Osteoblast (primary cell): ENCODE measurements around the gene PLBD2. TPM values are rescaled to one million over a fixed set of nuclear protein-coding genes. Genes with fewer than 3 reads are reported as not detected.

Experiments used
- DNase-seq: peaks from one replicate; pipeline ENCODE4 v3.0.0; 2011; ENCODE audit warnings: low spot score, mixed read lengths; ENCODE audit not compliant: insufficient read length; ENCODE audit errors: missing footprints
- H2AFZ ChIP-seq: 2 replicates; pipeline ENCODE4 v1.6.0; 2011; ENCODE audit warnings: mild to moderate bottlenecking, low read length
- H3K27ac ChIP-seq: 2 replicates; pipeline ENCODE4 v1.5.1; 2011; ENCODE audit warnings: mild to moderate bottlenecking, low read depth, low read length, moderate library complexity
- H3K27me3 ChIP-seq: 2 replicates; pipeline ENCODE4 v1.6.0; 2012; ENCODE audit warnings: mild to moderate bottlenecking, control low read depth, inconsistent platforms, low read length, moderate library complexity; ENCODE audit not compliant: insufficient read depth
- H3K36me3 ChIP-seq: 2 replicates; pipeline ENCODE4 v1.5.1; 2011; ENCODE audit warnings: mild to moderate bottlenecking, low read length, control low read depth, moderate library complexity; ENCODE audit not compliant: insufficient read depth
- H3K4me1 ChIP-seq: 2 replicates; pipeline ENCODE4 v1.5.1; 2011; ENCODE audit warnings: mild to moderate bottlenecking, low read length, control low read depth, moderate library complexity; ENCODE audit not compliant: insufficient read depth
- H3K4me2 ChIP-seq: 2 replicates; pipeline ENCODE4 v1.6.0; 2011; ENCODE audit warnings: mild to moderate bottlenecking, low read length; ENCODE audit not compliant: insufficient read depth
- H3K4me3 ChIP-seq: fragments of 200-600 bp; sonication (generic); 3 replicates; pipeline ENCODE4 v1.5.1; 2012; ENCODE audit warnings: mild to moderate bottlenecking, low read length, inconsistent platforms; ENCODE audit not compliant: insufficient read depth
- H3K79me2 ChIP-seq: 2 replicates; pipeline ENCODE4 v1.6.0; 2012; ENCODE audit warnings: mild to moderate bottlenecking, low read length, control low read depth, inconsistent platforms; ENCODE audit not compliant: insufficient read depth
- H3K9me3 ChIP-seq: 2 replicates; pipeline ENCODE4 v1.5.1; 2011; ENCODE audit warnings: low read depth, low read length, control low read depth
- H4K20me1 ChIP-seq: 2 replicates; pipeline ENCODE4 v1.6.0; 2012; ENCODE audit warnings: mild to moderate bottlenecking, low read length, control low read depth; ENCODE audit not compliant: insufficient read depth
- CTCF ChIP-seq: IDR thresholded peaks from 2 replicates; pipeline ENCODE4 v1.5.1; 2011; ENCODE audit warnings: mild to moderate bottlenecking, low read depth, low read length, moderate library complexity; ENCODE audit errors: extremely low read depth
- total RNA-seq: library from RNA; depleted of rRNA; stranded (reverse); fragments of >200 nt; gene quantifications from 2 replicates; pipeline ENCODE4 v1.2.3, GENCODE V29; 2012

Gene PLBD2
- total RNA-seq, 1 donor, result 69.1 TPM

- H4K20me1 ChIP-seq, result peaks cover 8% of the 10 kb centered on the region
- no peaks in the 10 kb centered on the region for H3K4me1 ChIP-seq
- no peaks in the 10 kb centered on the region for H3K9me3 ChIP-seq
- no peaks in the 10 kb centered on the region for H3K79me2 ChIP-seq
- no peak overlapping the region for H3K27ac ChIP-seq
- no peaks in the 10 kb centered on the region for H3K27me3 ChIP-seq
- no peak overlapping the region for H2AFZ ChIP-seq
- no peak for TF ChIP-seq CTCF
- H3K36me3 ChIP-seq, result no peaks in the 10 kb centered on the region
- no peak overlapping the region for H3K4me2 ChIP-seq
- no peak overlapping the region for H3K4me3 ChIP-seq
- DNase-seq, result no peak
Observed at GRCh38 chr12:113428482-113428881, 70.1 kb downstream of the PLBD2 start.

- no peaks in the 10 kb centered on the region for H3K36me3 ChIP-seq
- H3K79me2 ChIP-seq, result no peaks in the 10 kb centered on the region
- no peak overlapping the region for H3K27ac ChIP-seq
- no peaks in the 10 kb centered on the region for H3K27me3 ChIP-seq
- H3K4me3 ChIP-seq, result no peak overlapping the region
- no peak for DNase-seq
- H4K20me1 ChIP-seq, result no peaks in the 10 kb centered on the region
- no peak overlapping the region for H2AFZ ChIP-seq
- H3K4me1 ChIP-seq, result no peaks in the 10 kb centered on the region
- H3K4me2 ChIP-seq, result no peak overlapping the region
- H3K9me3 ChIP-seq, result no peaks in the 10 kb centered on the region
- TF ChIP-seq CTCF, result no peak
Observed at GRCh38 chr12:113432986-113433385, 74.6 kb downstream of the PLBD2 start.

GRCh38 chr12:113435367-113435766, 77.0 kb downstream of the PLBD2 start:
- Histone ChIP-seq H3K4me1 (no peaks in the 10 kb centered on the region), H3K4me2 (no peak overlapping the region)
- no peak for DNase-seq

GRCh38 chr12:113436586-113436985, 78.2 kb downstream of the PLBD2 start:
- no peaks in the 10 kb centered on the region for H3K36me3 ChIP-seq
- H3K27me3 ChIP-seq, result no peaks in the 10 kb centered on the region
- no peaks in the 10 kb centered on the region for H3K4me1 ChIP-seq
- DNase-seq, result no peak
- H3K4me2 ChIP-seq, result no peak overlapping the region
- no peak overlapping the region for H2AFZ ChIP-seq
- H3K79me2 ChIP-seq, result no peaks in the 10 kb centered on the region
- no peaks in the 10 kb centered on the region for H4K20me1 ChIP-seq
- TF ChIP-seq CTCF, result no peak
- no peaks in the 10 kb centered on the region for H3K9me3 ChIP-seq
- H3K27ac ChIP-seq, result no peak overlapping the region
- H3K4me3 ChIP-seq, result no peak overlapping the region

More at GRCh38 chr12:113435367-113435766, 77.0 kb downstream of the PLBD2 start:
- Histone ChIP-seq H3K36me3 (no peaks in the 10 kb centered on the region), H2AFZ (no peak overlapping the region), H4K20me1 (no peaks in the 10 kb centered on the region), H3K9me3 (no peaks in the 10 kb centered on the region), H3K4me3 (no peak overlapping the region), H3K27me3 (no peaks in the 10 kb centered on the region), H3K27ac (no peak overlapping the region), H3K79me2 (no peaks in the 10 kb centered on the region)
- TF ChIP-seq CTCF, result no peak
